HG02981 (cell line): ENCODE measurements around the gene RAB39A.

Experiments
- ATAC-seq: cut with Tn5 transposase; IDR thresholded peaks from one replicate; pipeline ENCODE4 v1.9.1; 2021; ENCODE audit warnings: mild to moderate bottlenecking, moderate library complexity; ENCODE audit not compliant: unreplicated experiment

The RAB39A gene

DNA sequence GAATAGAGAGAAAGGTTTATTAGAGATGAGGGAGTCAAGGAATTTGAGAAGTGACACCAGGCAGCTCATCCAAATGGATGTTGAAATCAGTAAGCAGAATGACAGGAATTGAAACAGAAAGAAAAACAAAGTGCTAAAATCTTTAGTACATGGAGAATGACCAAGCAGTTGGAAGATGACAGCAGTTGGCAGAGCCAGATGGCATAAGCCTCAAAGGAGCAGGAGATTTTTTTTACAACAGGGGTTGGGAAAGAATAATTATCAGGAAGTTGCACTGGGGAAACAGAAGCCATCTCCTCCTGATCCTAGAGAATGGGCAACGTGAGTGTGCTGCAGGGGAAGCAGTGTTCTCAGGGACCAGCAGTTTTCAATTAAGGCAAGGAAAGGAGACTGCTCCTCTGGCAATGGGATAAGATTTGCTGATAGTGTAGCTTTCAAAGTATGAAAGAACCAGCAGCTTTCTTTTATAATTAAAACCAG is 28.9 kb downstream of the RAB39A start:
- peak; percentile 56 for ATAC-seq

GRCh38 chr11:107961480-107961879 is 33.2 kb downstream of the RAB39A start:
- ATAC-seq, result no peak

DNA sequence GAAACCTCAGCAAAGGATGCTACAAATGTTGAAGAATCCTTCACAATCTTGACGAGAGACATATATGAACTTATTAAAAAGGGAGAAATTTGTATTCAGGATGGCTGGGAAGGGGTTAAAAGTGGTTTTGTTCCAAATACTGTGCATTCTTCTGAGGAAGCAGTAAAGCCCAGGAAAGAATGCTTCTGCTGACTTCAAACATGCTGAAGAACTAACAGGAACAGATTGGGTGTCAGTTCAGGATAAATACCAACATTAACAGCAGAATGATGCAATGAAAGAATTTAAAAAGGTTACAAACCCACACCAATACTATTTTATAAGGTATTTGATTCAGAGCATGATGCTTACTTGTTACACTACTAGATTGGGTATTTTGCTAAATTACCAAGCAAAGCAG is 33.9 kb downstream of the RAB39A start:
- no peak for ATAC-seq

- ATAC-seq, result no peak
Measured at GRCh38 chr11:107963091-107963490, 34.8 kb downstream of the RAB39A start.

DNA sequence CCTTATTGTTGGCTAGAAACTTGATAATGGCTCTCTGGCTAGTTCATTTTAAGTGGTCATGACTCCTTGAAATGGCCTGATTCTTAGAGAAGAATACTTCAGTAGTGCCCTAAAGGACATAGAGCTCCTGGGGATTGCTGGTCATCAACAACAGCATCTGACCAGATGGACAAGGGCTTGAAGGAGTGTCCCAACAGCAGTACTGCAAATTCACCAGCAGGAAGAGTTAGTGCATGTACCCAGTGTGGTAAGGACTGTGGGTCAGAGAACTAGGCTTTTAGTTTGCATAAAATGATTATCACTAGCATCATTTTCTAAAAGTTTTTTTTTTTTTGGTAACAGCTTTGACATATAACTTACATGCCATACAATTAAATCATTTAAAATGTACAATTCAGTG is 41.0 kb downstream of the RAB39A start:
- ATAC-seq, result no peak

GRCh38 chr11:107970049-107970448 is 41.8 kb downstream of the RAB39A start:
- ATAC-seq, result no peak

DNA sequence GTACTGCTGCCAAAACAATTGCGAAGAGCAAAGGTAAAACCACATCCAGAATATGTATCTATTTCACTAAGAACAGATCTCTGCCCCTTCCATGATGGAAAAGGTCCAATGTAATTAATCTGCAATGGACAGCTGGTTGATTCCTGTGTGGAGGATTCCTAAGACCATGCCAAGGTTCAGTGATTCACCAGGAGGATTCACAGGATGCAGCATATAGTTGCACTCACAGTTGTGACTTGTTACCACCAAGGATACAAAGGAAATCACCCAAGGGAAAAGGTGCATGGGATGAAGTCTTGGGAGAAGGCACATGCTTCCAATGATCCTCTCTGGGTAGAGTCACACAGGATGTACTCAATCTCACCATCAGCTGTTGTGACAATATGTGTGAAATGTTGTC is 45.4 kb downstream of the RAB39A start:
- ATAC-seq, result no peak

GRCh38 chr11:107988397-107989158 is 60.3 kb downstream of the RAB39A start:
- no peak for ATAC-seq

GRCh38 chr11:107991868-107992414 is 63.7 kb downstream of the RAB39A start:
- ATAC-seq, result no peak

GRCh38 chr11:107996006-107996776 is 67.9 kb downstream of the RAB39A start:
- no peak for ATAC-seq

DNA sequence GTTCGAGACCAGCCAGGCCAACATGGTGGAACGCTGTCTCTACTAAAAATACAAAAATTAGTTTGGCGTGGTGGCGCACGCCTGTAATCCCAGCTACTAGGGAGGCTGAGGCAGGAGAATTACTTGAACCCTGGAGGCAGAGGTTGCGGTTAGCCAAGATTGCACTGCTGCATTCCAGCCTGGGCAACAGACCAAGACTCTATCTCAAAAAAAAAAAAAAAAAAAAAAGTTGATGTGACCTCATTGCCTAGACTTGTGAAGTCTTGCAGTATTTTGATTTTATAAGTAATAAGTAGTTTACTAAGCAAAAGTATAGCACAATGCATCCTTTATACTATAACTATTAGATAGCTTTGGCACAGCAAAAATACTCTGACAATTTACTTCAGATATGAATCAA is 70.5 kb downstream of the RAB39A start:
- no peak for ATAC-seq

DNA sequence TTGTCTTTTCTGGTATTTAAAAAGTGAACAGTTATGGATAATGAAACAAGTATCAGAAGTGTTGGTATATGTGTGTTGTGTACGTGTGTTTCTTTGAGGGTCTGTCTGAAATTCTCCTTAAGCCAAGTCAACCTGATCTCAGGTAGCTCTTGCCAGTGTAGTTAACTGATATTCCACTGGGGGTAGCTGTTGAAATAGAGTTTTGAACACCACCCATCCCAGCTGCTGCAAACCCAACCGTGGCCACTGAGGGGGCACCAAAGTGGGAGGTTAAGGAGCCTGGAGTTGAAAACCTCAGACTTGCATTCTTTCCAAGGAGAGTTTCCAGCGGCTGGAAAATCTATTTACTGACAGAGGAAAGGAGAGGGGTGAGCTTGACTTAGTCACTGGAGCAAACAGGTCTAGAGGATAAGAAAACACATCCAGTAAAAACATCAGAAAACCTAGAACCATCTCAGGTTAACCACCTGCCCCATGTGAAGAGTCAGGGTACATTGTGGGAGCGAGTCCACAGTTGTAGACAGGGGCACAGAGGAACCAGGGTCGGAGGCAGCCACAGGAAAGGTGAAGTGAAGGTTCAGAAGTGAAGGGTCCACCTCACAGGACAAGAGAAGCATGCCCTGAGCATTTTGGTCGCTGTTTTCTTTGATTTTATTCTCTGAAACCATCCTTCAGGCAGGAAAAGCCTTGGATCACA is 71.7 kb downstream of the RAB39A start:
- peak; percentile 94 for ATAC-seq

DNA sequence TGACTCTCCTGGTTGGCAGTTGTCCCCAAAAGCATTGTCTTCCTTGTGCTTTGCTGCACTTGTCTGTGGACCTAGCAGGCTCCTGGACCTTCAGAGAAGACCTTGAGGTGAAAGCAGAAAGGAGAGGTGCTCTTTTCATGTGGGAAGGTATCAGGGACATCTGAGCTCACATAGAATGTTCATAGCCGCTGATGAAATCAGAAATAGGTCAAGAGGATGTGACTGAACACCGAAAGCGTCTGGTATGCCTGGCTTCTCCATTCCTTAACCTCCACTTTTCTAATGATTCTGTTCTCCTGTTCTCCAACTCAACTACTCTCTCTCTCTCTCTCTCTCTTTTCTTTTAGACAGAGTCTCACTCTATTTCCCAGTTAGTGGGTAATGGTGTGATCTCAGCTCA is 74.2 kb downstream of the RAB39A start:
- ATAC-seq, result no peak

GRCh38 chr11:108003623-108004022 is 75.4 kb downstream of the RAB39A start:
- ATAC-seq, result no peak

DNA sequence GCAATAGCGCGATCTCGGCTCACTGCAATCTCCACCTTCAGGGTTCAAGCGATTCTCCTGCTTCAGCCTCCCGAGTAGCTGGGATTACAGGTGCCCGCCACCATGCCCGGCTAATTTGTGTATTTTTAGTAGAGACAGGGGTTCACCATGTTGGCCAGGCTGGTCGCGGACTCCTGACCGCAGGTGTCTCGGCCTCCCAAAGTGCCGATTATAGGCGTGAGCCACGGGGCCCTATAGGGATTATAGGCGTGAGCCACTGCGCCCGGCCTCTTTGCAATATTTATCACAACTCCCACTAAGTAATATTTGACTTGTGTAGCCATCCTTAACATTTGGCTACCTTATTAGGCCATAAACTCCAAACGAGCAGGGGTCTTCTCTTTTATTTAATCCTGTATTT is 79.6 kb downstream of the RAB39A start:
- no peak for ATAC-seq

DNA sequence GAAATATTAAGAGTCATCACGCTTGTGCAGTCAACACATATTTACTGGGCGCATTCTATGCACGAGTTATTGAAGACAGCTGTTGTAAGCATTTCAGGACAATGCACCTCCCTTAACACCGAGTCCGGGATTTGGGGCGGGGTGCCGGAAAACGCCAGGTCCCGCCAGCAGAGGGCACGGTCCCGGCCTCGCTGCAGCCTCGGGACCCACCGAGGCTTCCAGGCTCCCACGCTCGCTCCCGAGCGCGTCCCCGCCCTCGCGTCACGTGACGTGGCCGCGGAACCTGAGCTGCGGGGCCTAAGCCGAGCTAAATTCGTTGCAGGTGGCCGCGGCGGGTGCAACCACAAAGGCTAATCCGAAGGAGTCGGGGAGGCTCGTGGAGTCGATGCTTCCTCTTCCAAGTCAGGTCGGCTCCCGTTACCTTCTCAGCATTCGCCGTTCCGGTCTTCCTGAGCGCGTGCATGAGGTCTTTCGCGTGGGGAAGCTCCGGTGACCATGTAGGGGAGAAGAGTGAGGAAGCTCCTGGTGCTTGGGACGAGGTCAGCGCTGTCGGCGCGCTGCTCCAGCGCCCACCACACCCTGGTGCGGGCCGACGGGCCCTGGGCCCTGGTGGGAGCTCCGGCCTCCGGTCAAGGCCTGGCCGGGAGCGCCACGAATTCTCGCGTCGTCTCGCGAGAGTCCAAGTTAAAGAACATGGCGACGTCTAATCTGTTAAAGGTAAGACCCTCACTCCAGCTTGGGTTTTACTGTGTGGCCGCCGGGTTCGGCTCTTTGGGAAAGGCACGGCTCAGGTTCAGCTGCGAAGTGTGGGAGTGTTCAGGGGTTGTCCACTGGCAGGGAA is 80.6 kb downstream of the RAB39A start, which contains the start of gene CUL5:
TSS of gene CUL5 (plus strand) at position 243 of the 841 bp plus-strand sequence. CDS start at position 694, 451 bp downstream.
- ATAC-seq, result peak; percentile 88

DNA sequence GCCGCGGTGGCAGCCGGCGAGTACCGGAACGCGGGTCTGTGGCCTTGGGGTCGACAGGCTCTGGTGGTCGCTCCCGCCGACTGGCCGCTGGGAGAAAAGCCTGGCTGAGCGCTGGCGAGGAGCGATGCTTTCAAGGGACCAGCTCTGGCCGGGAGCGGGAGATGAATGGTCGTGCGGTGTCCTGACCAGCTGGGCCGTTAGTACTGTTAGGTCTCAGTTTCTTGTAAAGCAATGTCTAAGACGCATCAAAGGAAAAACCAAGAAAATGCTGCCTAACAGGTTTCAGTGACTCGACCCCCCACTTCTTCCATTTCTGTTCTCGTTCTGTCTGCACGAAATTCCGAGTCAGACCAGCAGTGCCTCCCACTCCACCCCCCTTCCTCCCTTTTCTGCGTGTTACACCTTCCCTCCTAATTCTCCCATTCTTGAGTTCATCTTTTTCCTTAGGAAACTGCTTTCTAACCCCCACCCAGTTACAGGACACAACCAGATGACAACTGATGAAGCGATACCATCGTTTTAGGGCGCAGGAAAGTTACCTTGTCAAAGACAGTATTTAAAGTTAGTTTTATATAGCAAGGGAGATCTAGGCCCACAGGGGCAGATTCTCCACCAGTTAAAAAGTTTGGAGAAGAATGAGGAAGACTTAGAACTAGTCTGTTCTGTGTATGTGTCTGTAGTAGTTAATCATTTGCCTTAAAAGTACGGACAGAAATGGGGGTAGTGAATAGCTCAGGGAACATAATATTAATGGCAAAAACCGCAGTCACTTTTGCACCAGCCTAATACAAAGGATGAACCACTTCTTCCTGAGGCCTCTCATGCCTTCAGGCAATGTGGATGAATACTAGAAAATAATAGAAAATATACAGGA is 81.5 kb downstream of the RAB39A start:
- ATAC-seq, result peak; percentile 16

DNA sequence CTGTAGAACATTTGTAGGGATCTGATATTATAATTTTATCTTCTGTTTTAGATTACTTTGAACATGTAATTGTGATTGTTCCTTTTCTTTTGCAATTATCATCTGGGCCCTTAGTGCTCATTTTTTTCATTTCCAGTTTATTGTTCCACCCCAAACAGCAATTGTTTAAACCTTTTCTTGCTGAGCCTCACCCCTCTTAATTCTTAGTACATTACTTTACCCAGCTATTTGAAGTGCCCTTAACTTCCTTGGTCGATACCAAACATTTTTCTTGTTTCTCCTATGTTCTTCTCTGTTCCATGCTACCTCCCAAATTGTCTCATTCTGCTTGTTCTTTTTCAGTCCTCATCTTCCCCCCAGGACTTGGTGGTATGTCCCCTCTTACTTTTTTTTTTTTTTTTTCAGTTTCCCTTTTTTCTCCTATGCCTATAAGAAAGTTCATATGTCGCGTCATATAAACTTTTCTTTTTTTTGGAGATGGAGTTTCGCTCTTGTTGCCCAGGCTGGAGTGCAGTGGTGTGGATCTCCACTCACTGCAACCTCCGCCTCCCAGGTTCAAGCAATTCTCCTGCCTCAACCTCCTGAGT is 84.0 kb downstream of the RAB39A start:
- ATAC-seq, result no peak
